ENCODE results near the gene KCNIP1. TPM values are rescaled to one million over a fixed set of nuclear protein-coding genes. Genes with fewer than 3 reads are reported as not detected.

Gene KCNIP1
- polyA plus RNA-seq (2013, experiment 1 of 2): 0.18 TPM
- polyA plus RNA-seq (2013, experiment 2 of 2): 0.15 TPM

DNA sequence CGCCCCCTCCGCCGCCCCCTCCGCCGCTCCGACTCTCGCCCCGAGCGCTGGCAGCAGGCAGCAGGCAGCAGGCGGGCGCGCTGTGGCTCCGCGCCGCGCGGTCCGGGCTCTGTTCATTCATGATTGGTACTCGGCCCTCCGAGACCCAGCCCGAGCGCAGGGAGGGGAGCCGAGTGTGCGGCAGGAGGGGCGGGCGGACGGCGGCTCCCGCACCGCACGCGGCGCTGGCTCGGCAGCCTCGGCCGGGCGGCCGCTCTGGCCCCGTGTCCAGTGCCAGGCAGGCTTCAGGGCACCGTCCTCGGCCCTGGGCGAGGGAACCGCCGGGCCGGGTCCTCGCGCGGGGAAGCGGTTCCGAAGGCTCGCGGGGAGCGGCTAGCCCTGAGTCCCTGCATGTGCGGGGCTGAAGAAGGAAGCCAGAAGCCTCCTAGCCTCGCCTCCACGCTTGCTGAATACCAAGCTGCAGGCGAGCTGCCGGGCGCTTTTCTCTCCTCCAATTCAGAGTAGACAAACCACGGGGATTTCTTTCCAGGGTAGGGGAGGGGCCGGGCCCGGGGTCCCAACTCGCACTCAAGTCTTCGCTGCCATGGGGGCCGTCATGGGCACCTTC is at the start of gene KCNIP1:
Gene KCNIP1 (plus strand): TSS at position 31 of the 607 bp plus-strand sequence.
- no peak within 1 kb of the TSS for H2BK120ac ChIP-seq (ENCODE audit: low read depth, low read length)
- H3K9ac ChIP-seq (ENCODE audit: low read length): peak within 1 kb of the TSS; percentile 49
- H3K27ac ChIP-seq (ENCODE audit: low read depth, low read length): no peak within 1 kb of the TSS
- no peak within 1 kb of the TSS for H4K8ac ChIP-seq (ENCODE audit: low read depth, low read length)
- no peak within 1 kb of the TSS for H2AK5ac ChIP-seq (ENCODE audit: low read length)
- H3K4me1 ChIP-seq (ENCODE audit: control insufficient read depth, low read depth, low read length): no peaks in the 10 kb centered on the region
- H3K36me3 ChIP-seq (ENCODE audit: control insufficient read depth, insufficient read depth, low read length): no peaks in the 10 kb centered on the region
- H3K4me3 ChIP-seq (ENCODE audit: low read length): no peak within 1 kb of the TSS
- peaks cover 7% of the 10 kb centered on the region for H3K27me3 ChIP-seq (ENCODE audit: insufficient read depth, low read length, poor library complexity)
- H3K18ac ChIP-seq (ENCODE audit: low read length): no peak within 1 kb of the TSS
- H3K79me2 ChIP-seq (ENCODE audit: control insufficient read depth, insufficient read depth, low read length): no peaks in the 10 kb centered on the region
- H4K5ac ChIP-seq (ENCODE audit: low read length): no peak within 1 kb of the TSS
- peak within 1 kb of the TSS; percentile 84 for H3K56ac ChIP-seq (ENCODE audit: low read length)
- peak; percentile 48 for DNase-seq
- peak within 1 kb of the TSS; percentile 28 for H3K4me2 ChIP-seq (ENCODE audit: low read length)
- H3K4ac ChIP-seq (ENCODE audit: low read depth, low read length): no peak within 1 kb of the TSS
- H3K79me1 ChIP-seq (ENCODE audit: low read length): no peaks in the 10 kb centered on the region
- no CpG with 5 or more reads among the region's 65 CpGs for WGBS (ENCODE audit: extremely low coverage, insufficient coverage, low lambda C conversion rate)
- H3K23ac ChIP-seq (ENCODE audit: low read length): no peak within 1 kb of the TSS
- no peak within 1 kb of the TSS for H2BK15ac ChIP-seq (replicated peaks; ENCODE audit: low read depth)
- no peak within 1 kb of the TSS for H2BK5ac ChIP-seq (ENCODE audit: low read length)

DNA sequence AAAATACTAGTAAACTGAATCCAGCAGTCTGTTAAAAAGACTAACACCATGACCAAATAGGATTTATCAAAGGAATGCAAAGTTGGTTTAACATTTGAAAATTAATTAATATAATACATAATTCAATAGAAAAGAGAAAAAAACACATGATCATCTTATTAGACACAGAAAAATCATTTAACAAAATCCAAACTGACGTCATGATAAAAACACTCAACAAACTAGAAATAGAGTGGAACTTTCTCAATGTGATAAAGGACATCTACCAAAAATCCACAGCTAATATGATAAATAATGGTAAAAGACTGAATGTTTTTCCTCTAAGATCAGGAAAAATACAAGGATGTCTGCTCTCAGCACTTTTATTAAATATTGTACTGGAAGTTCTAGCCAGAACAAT is 40.4 kb upstream of the KCNIP1 start:
- no peak overlapping the region for H2BK120ac ChIP-seq (ENCODE audit: low read depth, low read length)
- H3K36me3 ChIP-seq (ENCODE audit: control insufficient read depth, insufficient read depth, low read length): no peaks in the 10 kb centered on the region
- H3K4ac ChIP-seq (ENCODE audit: low read depth, low read length): no peak overlapping the region
- no CpG with 5 or more reads among the region's 1 CpG for WGBS (ENCODE audit: extremely low coverage, insufficient coverage, low lambda C conversion rate)
- H4K5ac ChIP-seq (ENCODE audit: low read length): no peak overlapping the region
- H2BK5ac ChIP-seq (ENCODE audit: low read length): no peak overlapping the region
- no peak overlapping the region for H3K4me2 ChIP-seq (ENCODE audit: low read length)
- no peak overlapping the region for H2AK5ac ChIP-seq (ENCODE audit: low read length)
- H3K18ac ChIP-seq (ENCODE audit: low read length): no peak overlapping the region
- H3K4me3 ChIP-seq (ENCODE audit: low read length): no peak overlapping the region
- H3K79me2 ChIP-seq (ENCODE audit: control insufficient read depth, insufficient read depth, low read length): no peaks in the 10 kb centered on the region
- no peak for DNase-seq
- no peak overlapping the region for H3K23ac ChIP-seq (ENCODE audit: low read length)
- H3K56ac ChIP-seq (ENCODE audit: low read length): no peak overlapping the region
- no peaks in the 10 kb centered on the region for H3K79me1 ChIP-seq (ENCODE audit: low read length)
- no peaks in the 10 kb centered on the region for H3K27me3 ChIP-seq (ENCODE audit: insufficient read depth, low read length, poor library complexity)
- no peaks in the 10 kb centered on the region for H3K4me1 ChIP-seq (ENCODE audit: control insufficient read depth, low read depth, low read length)
- no peak overlapping the region for H3K27ac ChIP-seq (ENCODE audit: low read depth, low read length)
- no peak overlapping the region for H2BK15ac ChIP-seq (replicated peaks; ENCODE audit: low read depth)
- H4K8ac ChIP-seq (ENCODE audit: low read depth, low read length): no peak overlapping the region
- H3K9ac ChIP-seq (ENCODE audit: low read length): no peak overlapping the region

DNA sequence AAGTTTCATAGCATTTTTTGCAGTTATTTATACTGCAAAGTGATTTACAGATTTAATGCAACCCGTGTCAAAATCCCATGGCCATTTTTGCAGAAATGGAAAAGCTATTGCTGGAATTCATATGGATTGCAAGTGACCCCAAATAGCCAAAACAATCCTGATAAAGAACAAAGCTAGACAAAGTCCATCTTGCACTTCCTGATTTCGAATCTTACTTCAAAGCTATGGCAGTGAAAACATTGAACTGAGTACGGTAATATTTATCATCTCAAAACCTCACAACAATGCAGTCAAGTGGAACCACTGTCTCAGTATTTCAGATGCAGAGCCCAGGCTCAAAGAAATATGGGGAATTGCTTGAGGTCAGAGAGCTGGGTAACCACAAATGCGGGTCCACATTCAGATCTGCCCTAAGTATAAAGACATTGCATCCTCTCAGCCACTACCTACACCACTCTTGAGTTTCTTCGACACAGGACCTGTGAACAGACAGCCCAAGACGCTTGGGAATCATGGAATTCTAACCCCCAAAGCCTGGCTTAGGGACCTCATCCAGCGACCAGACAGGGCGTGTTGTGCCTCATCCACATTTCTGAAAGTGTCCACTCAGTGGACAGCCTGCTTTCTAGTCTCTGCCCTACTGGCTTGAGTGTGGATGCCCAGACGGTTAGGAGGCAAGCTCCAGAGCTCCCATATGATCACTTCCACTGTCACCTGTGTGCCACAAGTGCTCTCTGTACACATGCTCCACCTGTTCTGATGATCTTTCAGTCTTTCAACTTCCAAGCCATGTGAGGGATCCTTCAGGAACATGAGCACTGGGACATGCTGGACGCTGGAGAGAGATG is 39.3 kb upstream of the KCNIP1 start:
- no peak overlapping the region for H3K4me3 ChIP-seq (ENCODE audit: low read length)
- no peaks in the 10 kb centered on the region for H3K4me1 ChIP-seq (ENCODE audit: control insufficient read depth, low read depth, low read length)
- H3K36me3 ChIP-seq (ENCODE audit: control insufficient read depth, insufficient read depth, low read length): no peaks in the 10 kb centered on the region
- no peak for DNase-seq
- H3K79me1 ChIP-seq (ENCODE audit: low read length): no peaks in the 10 kb centered on the region
- H3K56ac ChIP-seq (ENCODE audit: low read length): no peak overlapping the region
- no peak overlapping the region for H2BK15ac ChIP-seq (replicated peaks; ENCODE audit: low read depth)
- no peak overlapping the region for H4K5ac ChIP-seq (ENCODE audit: low read length)
- no peak overlapping the region for H2BK5ac ChIP-seq (ENCODE audit: low read length)
- no peak overlapping the region for H2AK5ac ChIP-seq (ENCODE audit: low read length)
- no peaks in the 10 kb centered on the region for H3K79me2 ChIP-seq (ENCODE audit: control insufficient read depth, insufficient read depth, low read length)
- no peak overlapping the region for H3K4ac ChIP-seq (ENCODE audit: low read depth, low read length)
- no peak overlapping the region for H3K23ac ChIP-seq (ENCODE audit: low read length)
- no peak overlapping the region for H3K18ac ChIP-seq (ENCODE audit: low read length)
- H3K27ac ChIP-seq (ENCODE audit: low read depth, low read length): no peak overlapping the region
- H3K27me3 ChIP-seq (ENCODE audit: insufficient read depth, low read length, poor library complexity): no peaks in the 10 kb centered on the region
- H3K9ac ChIP-seq (ENCODE audit: low read length): no peak overlapping the region
- no peak overlapping the region for H3K4me2 ChIP-seq (ENCODE audit: low read length)
- H4K8ac ChIP-seq (ENCODE audit: low read depth, low read length): no peak overlapping the region
- H2BK120ac ChIP-seq (ENCODE audit: low read depth, low read length): no peak overlapping the region
- WGBS (ENCODE audit: extremely low coverage, insufficient coverage, low lambda C conversion rate): no CpG with 5 or more reads among the region's 10 CpGs

DNA sequence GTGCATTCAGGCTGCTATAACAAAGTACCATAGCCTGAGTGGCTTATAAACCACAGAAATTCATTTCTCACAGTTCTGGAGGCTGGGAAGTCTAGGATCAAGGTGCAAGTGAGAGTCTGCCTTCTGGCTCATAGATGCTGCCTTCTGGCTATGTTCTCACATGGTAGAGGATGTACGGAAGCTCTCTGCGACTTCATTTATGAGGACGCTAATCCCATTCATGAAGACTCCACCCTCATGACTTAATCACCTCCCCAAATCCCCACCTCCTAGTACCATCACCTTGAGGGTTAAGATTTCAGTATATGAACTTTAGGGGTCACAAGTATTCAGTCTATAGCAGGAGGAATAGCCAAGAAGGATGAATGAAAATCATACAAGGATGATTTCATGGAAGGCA is 37.3 kb upstream of the KCNIP1 start:
- Histone ChIP-seq H4K5ac (ENCODE audit: low read length) (no peak overlapping the region), H3K56ac (ENCODE audit: low read length) (no peak overlapping the region), H2AK5ac (ENCODE audit: low read length) (no peak overlapping the region), H3K36me3 (ENCODE audit: control insufficient read depth, insufficient read depth, low read length) (no peaks in the 10 kb centered on the region), H3K18ac (ENCODE audit: low read length) (no peak overlapping the region), H3K79me2 (ENCODE audit: control insufficient read depth, insufficient read depth, low read length) (no peaks in the 10 kb centered on the region), H3K79me1 (ENCODE audit: low read length) (no peaks in the 10 kb centered on the region), H2BK5ac (ENCODE audit: low read length) (no peak overlapping the region), H3K27ac (ENCODE audit: low read depth, low read length) (no peak overlapping the region), H3K23ac (ENCODE audit: low read length) (no peak overlapping the region), H3K4ac (ENCODE audit: low read depth, low read length) (no peak overlapping the region), H2BK15ac (replicated peaks; ENCODE audit: low read depth) (no peak overlapping the region), H3K27me3 (ENCODE audit: insufficient read depth, low read length, poor library complexity) (no peaks in the 10 kb centered on the region), H3K4me2 (ENCODE audit: low read length) (no peak overlapping the region), H3K9ac (ENCODE audit: low read length) (no peak overlapping the region), H2BK120ac (ENCODE audit: low read depth, low read length) (no peak overlapping the region), H4K8ac (ENCODE audit: low read depth, low read length) (no peak overlapping the region), H3K4me3 (ENCODE audit: low read length) (no peak overlapping the region), H3K4me1 (ENCODE audit: control insufficient read depth, low read depth, low read length) (no peaks in the 10 kb centered on the region)
- DNase-seq: no peak
- no CpG with 5 or more reads among the region's 3 CpGs for WGBS (ENCODE audit: extremely low coverage, insufficient coverage, low lambda C conversion rate)

DNA sequence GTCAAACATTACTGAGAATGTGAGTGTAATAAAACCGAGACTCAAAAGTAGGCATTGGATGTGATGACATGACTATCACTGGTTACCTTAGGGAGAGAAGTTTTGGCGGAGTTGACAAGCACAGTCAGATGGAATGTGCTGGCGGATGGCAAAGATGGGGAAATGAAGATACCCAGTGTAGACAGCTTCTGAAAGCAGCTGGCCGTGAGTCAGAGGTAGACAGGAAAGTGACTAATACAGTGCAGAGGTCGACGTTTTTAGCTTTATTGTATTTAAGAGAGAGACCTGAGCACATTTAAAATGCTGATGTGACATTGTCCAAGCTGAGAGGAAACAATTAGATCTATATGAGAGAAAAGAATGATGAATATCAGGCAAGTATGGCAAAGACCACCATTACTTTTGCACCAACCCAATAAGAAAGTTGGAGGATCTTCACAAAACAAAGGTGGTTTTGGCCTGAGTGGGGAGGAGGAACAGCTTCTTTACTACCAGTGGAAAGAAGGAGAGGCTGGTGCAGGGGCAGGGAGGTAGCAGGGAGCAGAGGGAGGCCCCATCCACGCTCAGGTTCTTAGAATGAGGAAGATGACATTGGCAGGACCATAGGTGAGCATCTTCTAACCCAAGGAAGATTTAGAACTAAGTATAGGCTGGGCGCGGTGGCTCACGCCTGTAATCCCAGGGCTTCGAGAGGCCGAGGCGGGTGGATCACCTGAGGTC is 36.7 kb upstream of the KCNIP1 start:
- Histone ChIP-seq H3K56ac (ENCODE audit: low read length) (no peak overlapping the region), H2BK15ac (replicated peaks; ENCODE audit: low read depth) (no peak overlapping the region), H3K18ac (ENCODE audit: low read length) (no peak overlapping the region), H3K27ac (ENCODE audit: low read depth, low read length) (no peak overlapping the region), H2BK120ac (ENCODE audit: low read depth, low read length) (no peak overlapping the region), H3K79me2 (ENCODE audit: control insufficient read depth, insufficient read depth, low read length) (no peaks in the 10 kb centered on the region), H3K9ac (ENCODE audit: low read length) (no peak overlapping the region), H3K4me2 (ENCODE audit: low read length) (no peak overlapping the region), H2BK5ac (ENCODE audit: low read length) (no peak overlapping the region), H4K8ac (ENCODE audit: low read depth, low read length) (no peak overlapping the region), H2AK5ac (ENCODE audit: low read length) (no peak overlapping the region), H3K27me3 (ENCODE audit: insufficient read depth, low read length, poor library complexity) (no peaks in the 10 kb centered on the region), H3K4me3 (ENCODE audit: low read length) (no peak overlapping the region), H3K4me1 (ENCODE audit: control insufficient read depth, low read depth, low read length) (no peaks in the 10 kb centered on the region), H3K79me1 (ENCODE audit: low read length) (no peaks in the 10 kb centered on the region), H4K5ac (ENCODE audit: low read length) (no peak overlapping the region), H3K4ac (ENCODE audit: low read depth, low read length) (no peak overlapping the region), H3K23ac (ENCODE audit: low read length) (no peak overlapping the region), H3K36me3 (ENCODE audit: control insufficient read depth, insufficient read depth, low read length) (no peaks in the 10 kb centered on the region)
- DNase-seq: no peak
- WGBS (ENCODE audit: extremely low coverage, insufficient coverage, low lambda C conversion rate): no CpG with 5 or more reads among the region's 13 CpGs
